Liver (tissue), 3 donors: Measurements from ENCODE around the gene PDRG1.

Source experiments
- FOXA2 ChIP-seq: IDR thresholded peaks from 2 replicates; pipeline ENCODE4 v1.6.1; 2016; ENCODE audit warnings: antibody characterized with exemption
- HNF4A ChIP-seq, 2 donors: conservative IDR thresholded peaks; 2 replicates each; pipeline ENCODE4 v1.6.1; 2016; ENCODE audit warnings: antibody characterized with exemption in 2 of 2, mild to moderate bottlenecking in 2 of 2
- HNF4G ChIP-seq: IDR thresholded peaks from 2 replicates; pipeline ENCODE4 v1.6.1; 2016; ENCODE audit warnings: antibody characterized with exemption
- JUND ChIP-seq, 2 donors: IDR thresholded peaks; 2 replicates each; pipeline ENCODE4 v1.6.1; 2016; ENCODE audit warnings: antibody characterized with exemption in 2 of 2
- SP1 ChIP-seq: IDR thresholded peaks from 2 replicates; pipeline ENCODE4 v1.6.1; 2018; ENCODE audit warnings: antibody characterized with exemption, mild to moderate bottlenecking
- TAF1 ChIP-seq: conservative IDR thresholded peaks from 2 replicates; pipeline ENCODE4 v1.6.1; 2016; ENCODE audit warnings: antibody characterized with exemption, mild to moderate bottlenecking
- YY1 ChIP-seq: IDR thresholded peaks from 2 replicates; pipeline ENCODE4 v1.6.1; 2016; ENCODE audit warnings: antibody characterized with exemption, mild to moderate bottlenecking
- TF ChIP-seq, protein P1 (sequence below): fragments of 150-350 bp; IDR thresholded peaks from 2 replicates; pipeline ENCODE4 v1.5.1; 2017; ENCODE audit warnings: improper control_type of control experiment, low read depth, low read length; ENCODE audit not compliant: missing input control
- TF ChIP-seq, protein P2 (sequence below): IDR thresholded peaks from 2 replicates; pipeline ENCODE4 v1.6.1; 2016; ENCODE audit warnings: antibody characterized with exemption
- TF ChIP-seq, protein P3 (sequence below): IDR thresholded peaks from 2 replicates; pipeline ENCODE4 v1.6.1; 2016; ENCODE audit warnings: antibody characterized with exemption
- TF ChIP-seq, protein P4 (sequence below): IDR thresholded peaks from 2 replicates; pipeline ENCODE4 v1.6.1; 2016; ENCODE audit warnings: antibody characterized with exemption, mild to moderate bottlenecking
- donor health status: healthy.
- donor health status: healthy.

DNA sequence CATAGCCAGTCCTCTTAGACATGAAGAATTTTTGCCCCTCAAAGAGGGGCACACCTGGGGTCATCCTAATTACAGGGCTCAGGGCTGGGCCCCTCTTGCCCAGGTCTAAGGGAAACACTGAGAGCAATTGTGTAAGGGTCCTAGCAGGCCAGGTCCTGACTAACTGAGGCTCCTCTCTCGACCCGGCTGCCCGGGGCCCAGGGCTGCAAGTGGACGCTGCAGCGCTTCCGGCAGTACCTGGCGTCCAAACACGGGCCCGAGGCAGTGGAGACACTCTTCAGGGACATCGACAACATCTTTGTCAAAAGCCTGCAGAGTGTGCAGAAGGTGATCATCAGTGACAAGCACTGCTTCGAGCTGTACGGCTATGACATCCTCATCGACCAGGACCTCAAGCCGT is 17.4 kb downstream of the PDRG1 start:
- TF ChIP-seq, protein P1, sequence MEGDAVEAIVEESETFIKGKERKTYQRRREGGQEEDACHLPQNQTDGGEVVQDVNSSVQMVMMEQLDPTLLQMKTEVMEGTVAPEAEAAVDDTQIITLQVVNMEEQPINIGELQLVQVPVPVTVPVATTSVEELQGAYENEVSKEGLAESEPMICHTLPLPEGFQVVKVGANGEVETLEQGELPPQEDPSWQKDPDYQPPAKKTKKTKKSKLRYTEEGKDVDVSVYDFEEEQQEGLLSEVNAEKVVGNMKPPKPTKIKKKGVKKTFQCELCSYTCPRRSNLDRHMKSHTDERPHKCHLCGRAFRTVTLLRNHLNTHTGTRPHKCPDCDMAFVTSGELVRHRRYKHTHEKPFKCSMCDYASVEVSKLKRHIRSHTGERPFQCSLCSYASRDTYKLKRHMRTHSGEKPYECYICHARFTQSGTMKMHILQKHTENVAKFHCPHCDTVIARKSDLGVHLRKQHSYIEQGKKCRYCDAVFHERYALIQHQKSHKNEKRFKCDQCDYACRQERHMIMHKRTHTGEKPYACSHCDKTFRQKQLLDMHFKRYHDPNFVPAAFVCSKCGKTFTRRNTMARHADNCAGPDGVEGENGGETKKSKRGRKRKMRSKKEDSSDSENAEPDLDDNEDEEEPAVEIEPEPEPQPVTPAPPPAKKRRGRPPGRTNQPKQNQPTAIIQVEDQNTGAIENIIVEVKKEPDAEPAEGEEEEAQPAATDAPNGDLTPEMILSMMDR, result no peak
- TF ChIP-seq FOXA2 (no peak), TAF1 (no peak), SP1 (no peak), HNF4G (no peak), YY1 (no peak), HNF4A (conservative IDR thresholded peaks at IDR 0.05) (no peak), JUND (IDR thresholded peaks at IDR 0.05) (no peak)
- TF ChIP-seq, protein P2, sequence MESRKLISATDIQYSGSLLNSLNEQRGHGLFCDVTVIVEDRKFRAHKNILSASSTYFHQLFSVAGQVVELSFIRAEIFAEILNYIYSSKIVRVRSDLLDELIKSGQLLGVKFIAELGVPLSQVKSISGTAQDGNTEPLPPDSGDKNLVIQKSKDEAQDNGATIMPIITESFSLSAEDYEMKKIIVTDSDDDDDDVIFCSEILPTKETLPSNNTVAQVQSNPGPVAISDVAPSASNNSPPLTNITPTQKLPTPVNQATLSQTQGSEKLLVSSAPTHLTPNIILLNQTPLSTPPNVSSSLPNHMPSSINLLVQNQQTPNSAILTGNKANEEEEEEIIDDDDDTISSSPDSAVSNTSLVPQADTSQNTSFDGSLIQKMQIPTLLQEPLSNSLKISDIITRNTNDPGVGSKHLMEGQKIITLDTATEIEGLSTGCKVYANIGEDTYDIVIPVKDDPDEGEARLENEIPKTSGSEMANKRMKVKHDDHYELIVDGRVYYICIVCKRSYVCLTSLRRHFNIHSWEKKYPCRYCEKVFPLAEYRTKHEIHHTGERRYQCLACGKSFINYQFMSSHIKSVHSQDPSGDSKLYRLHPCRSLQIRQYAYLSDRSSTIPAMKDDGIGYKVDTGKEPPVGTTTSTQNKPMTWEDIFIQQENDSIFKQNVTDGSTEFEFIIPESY, result no peak
- TF ChIP-seq, protein P3, sequence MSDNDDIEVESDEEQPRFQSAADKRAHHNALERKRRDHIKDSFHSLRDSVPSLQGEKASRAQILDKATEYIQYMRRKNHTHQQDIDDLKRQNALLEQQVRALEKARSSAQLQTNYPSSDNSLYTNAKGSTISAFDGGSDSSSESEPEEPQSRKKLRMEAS, result no peak
- TF ChIP-seq, protein P4, sequence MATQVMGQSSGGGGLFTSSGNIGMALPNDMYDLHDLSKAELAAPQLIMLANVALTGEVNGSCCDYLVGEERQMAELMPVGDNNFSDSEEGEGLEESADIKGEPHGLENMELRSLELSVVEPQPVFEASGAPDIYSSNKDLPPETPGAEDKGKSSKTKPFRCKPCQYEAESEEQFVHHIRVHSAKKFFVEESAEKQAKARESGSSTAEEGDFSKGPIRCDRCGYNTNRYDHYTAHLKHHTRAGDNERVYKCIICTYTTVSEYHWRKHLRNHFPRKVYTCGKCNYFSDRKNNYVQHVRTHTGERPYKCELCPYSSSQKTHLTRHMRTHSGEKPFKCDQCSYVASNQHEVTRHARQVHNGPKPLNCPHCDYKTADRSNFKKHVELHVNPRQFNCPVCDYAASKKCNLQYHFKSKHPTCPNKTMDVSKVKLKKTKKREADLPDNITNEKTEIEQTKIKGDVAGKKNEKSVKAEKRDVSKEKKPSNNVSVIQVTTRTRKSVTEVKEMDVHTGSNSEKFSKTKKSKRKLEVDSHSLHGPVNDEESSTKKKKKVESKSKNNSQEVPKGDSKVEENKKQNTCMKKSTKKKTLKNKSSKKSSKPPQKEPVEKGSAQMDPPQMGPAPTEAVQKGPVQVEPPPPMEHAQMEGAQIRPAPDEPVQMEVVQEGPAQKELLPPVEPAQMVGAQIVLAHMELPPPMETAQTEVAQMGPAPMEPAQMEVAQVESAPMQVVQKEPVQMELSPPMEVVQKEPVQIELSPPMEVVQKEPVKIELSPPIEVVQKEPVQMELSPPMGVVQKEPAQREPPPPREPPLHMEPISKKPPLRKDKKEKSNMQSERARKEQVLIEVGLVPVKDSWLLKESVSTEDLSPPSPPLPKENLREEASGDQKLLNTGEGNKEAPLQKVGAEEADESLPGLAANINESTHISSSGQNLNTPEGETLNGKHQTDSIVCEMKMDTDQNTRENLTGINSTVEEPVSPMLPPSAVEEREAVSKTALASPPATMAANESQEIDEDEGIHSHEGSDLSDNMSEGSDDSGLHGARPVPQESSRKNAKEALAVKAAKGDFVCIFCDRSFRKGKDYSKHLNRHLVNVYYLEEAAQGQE, result no peak
